Brain microvascular endothelial cell (primary cell): Measurements from ENCODE around the gene RAB40A.
"Not testable (repeated sequence)": the region's sequence is repeated elsewhere in the genome, so short reads cannot be mapped to it uniquely, and the experiment has no call there.

Experiments
- DNase-seq: peaks from one replicate; pipeline ENCODE4 v3.0.0-alpha.2; 2020
- H3K27ac ChIP-seq: fragments of 250-450 bp; sonication (Bioruptor Pico); 2 replicates; pipeline ENCODE4 v1.5.1; 2020; ENCODE audit warnings: mild to moderate bottlenecking, moderate library complexity
- H3K27me3 ChIP-seq: fragments of 250-450 bp; sonication (Bioruptor Pico); replicated peaks from 2 replicates; pipeline ENCODE4 v1.5.1; 2020; ENCODE audit warnings: mild to moderate bottlenecking
- H3K36me3 ChIP-seq: fragments of 250-450 bp; sonication (Bioruptor Pico); replicated peaks from 2 replicates; pipeline ENCODE4 v1.5.1; 2020; ENCODE audit warnings: mild to moderate bottlenecking
- H3K4me3 ChIP-seq: 2 replicates; pipeline ENCODE4 v1.5.1; 2011; ENCODE audit warnings: low read depth, mild to moderate bottlenecking, control low read depth, low read length, moderate library complexity
- in situ Hi-C: cut with HindIII; loops from 2 replicates; pipeline ENCODE4 v1.10.0; 2017; ENCODE audit warnings: low sequenced_read_pairs, low pct_ligation_motif_present
- TF ChIP-seq, protein P1 (sequence below): IDR thresholded peaks from 2 replicates; pipeline ENCODE4 v1.5.1; 2011; ENCODE audit warnings: low read depth, mild to moderate bottlenecking, moderate library complexity, low read length, control low read depth, inconsistent platforms; ENCODE audit errors: missing control alignments

Gene RAB40A

DNA sequence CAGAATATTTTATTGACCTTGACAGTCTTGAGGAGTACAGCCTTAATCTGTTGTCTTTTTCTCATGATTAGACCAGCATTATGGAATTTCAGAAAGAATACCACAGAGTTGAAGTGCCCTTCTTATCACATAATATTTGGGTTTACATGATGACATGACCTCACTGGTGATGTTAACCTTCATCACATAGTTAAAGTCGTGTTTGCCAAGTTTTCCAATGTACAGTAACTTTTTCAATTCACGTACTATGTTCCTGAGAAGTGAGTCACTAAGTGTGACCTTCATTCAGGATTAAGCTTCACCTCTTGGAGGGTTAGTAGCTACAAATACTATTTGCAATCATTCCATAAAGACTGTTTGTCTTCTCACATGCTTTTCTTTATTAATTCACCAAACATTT is 52.1 kb downstream of the RAB40A start:
- no peaks in the 10 kb centered on the region for H3K36me3 ChIP-seq
- TF ChIP-seq, protein P1, sequence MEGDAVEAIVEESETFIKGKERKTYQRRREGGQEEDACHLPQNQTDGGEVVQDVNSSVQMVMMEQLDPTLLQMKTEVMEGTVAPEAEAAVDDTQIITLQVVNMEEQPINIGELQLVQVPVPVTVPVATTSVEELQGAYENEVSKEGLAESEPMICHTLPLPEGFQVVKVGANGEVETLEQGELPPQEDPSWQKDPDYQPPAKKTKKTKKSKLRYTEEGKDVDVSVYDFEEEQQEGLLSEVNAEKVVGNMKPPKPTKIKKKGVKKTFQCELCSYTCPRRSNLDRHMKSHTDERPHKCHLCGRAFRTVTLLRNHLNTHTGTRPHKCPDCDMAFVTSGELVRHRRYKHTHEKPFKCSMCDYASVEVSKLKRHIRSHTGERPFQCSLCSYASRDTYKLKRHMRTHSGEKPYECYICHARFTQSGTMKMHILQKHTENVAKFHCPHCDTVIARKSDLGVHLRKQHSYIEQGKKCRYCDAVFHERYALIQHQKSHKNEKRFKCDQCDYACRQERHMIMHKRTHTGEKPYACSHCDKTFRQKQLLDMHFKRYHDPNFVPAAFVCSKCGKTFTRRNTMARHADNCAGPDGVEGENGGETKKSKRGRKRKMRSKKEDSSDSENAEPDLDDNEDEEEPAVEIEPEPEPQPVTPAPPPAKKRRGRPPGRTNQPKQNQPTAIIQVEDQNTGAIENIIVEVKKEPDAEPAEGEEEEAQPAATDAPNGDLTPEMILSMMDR: no peak
- H3K27ac ChIP-seq: no peak overlapping the region
- H3K27me3 ChIP-seq: no peaks in the 10 kb centered on the region
- no peak for DNase-seq
- no peak overlapping the region for H3K4me3 ChIP-seq
- in situ Hi-C loops: no loop called here

DNA sequence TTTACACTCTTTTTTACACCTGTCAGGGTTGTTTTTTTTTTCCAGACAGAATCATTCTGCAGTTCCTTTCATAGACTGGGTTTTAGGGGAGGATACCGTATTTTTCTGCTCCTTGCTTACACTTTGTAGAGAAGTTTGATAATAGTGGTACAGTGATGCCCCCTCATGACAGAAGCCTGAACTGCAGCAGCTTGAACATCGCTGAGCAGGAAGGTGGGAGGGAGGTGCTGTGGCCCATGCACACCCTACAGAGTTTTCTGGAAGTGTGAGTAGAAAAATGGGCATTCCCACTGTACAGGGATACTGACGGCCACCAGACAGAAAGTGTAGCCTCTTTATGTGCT is 54.5 kb downstream of the RAB40A start:
- H3K4me3 ChIP-seq: peak overlapping the region; percentile 7
- H3K27ac ChIP-seq: no peak overlapping the region
- in situ Hi-C loops: no loop called here
- peak; percentile 78 for DNase-seq
- H3K36me3 ChIP-seq: no peaks in the 10 kb centered on the region
- no peaks in the 10 kb centered on the region for H3K27me3 ChIP-seq
- TF ChIP-seq, protein P1: peak; percentile 79

- TF ChIP-seq, protein P1: peak; percentile 70
- no peaks in the 10 kb centered on the region for H3K27me3 ChIP-seq
- H3K36me3 ChIP-seq: no peaks in the 10 kb centered on the region
- DNase-seq: peak; percentile 25
- in situ Hi-C loops: no loop called here
- peak overlapping the region; percentile 7 for H3K4me3 ChIP-seq
- H3K27ac ChIP-seq: no peak overlapping the region
These were observed 55.1 kb downstream of the RAB40A start for GRCh38 chrX:103464072-103464773.

DNA sequence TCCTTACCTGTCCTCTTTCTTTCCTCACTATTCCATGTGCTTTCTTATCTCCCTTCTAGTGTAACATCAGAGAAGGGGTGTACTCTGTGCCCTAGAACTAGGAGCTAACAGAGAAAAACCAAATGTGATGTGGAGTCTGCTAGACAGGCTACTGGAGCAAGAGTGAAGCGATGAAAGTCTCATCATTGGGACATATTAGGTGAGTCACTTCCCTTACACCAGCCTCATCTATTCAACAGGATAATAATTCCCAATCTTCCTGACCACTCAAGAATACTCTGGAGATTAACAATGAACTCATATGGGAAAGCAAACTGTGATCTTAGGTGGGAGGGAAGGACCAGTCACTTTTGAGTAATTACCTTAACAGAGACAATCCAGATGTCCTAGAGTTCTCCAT is 58.1 kb downstream of the RAB40A start:
- no peak overlapping the region for H3K4me3 ChIP-seq
- H3K27ac ChIP-seq: no peak overlapping the region
- in situ Hi-C loops: no loop called here
- H3K27me3 ChIP-seq: no peaks in the 10 kb centered on the region
- TF ChIP-seq, protein P1: no peak
- H3K36me3 ChIP-seq: no peaks in the 10 kb centered on the region
- DNase-seq: no peak

- H3K27ac ChIP-seq, H3K4me3 ChIP-seq, DNase-seq, H3K27me3 ChIP-seq, in situ Hi-C loops, H3K36me3 ChIP-seq: not testable (repeated sequence)
These were observed 59.1 kb downstream of the RAB40A start for GRCh38 chrX:103460001-103460755.

DNA sequence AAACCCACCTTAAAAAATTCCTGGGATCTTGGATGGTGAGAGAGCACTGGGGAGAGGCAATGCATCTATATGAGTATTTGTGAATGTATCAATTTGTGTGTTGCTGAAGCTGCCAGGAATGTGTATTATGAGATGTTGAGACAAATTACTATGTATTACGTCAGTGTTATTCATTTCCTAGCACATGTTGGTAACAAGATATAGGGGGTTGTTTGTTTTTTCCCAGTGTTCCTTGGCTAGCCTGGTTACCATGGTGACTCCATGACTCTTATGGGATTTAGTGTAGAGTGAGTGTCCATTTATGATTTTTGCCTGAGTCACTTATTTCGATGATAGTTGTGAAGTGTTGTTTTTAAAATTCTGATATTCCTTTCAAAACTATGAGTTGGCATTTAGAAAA is 65.6 kb downstream of the RAB40A start:
- Histone ChIP-seq H3K4me3 (no peak overlapping the region), H3K27ac (peak overlapping the region; percentile 77), H3K27me3 (no peaks in the 10 kb centered on the region), H3K36me3 (no peaks in the 10 kb centered on the region)
- peak; percentile 89 for DNase-seq
- TF ChIP-seq, protein P1: no peak
- in situ Hi-C loops: no loop called here
